Gastroesophageal sphincter (tissue), 4 donors: Measurements from ENCODE around the gene POU3F4. TPM values are rescaled to one million over a fixed set of nuclear protein-coding genes. Genes with fewer than 3 reads are reported as not detected.
A peak's percentile ranks its signal among the peaks of the same experiment; 100 is the strongest.

Experiments used
- ATAC-seq: fragments of 150-250 bp; one replicate; pipeline ENCODE4 v1.9.1; 2016; ENCODE audit warnings: mild to moderate bottlenecking, moderate library complexity
- H3K27ac ChIP-seq, 4 donors: fragments of 200-600 bp; sonication (generic) in 3 of 4; 1 replicate in 3 of 4; 2 replicates in 1 of 4; pipeline ENCODE4 v1.5.1; 2016 to 2019
- H3K27me3 ChIP-seq: fragments of 200-600 bp; sonication (generic); one replicate; pipeline ENCODE4 v1.5.1; 2019
- H3K36me3 ChIP-seq, 2 donors: fragments of 200-600 bp; sonication (generic); one replicate each; pipeline ENCODE4 v1.5.1; 2019; ENCODE audit warnings: control low read depth in 1 of 2
- H3K4me1 ChIP-seq, 3 donors: fragments of 200-600 bp; sonication (generic); 1 replicate in 2 of 3; 2 replicates in 1 of 3; pipeline ENCODE4 v1.5.1; 2016 to 2019; ENCODE audit warnings: control low read depth in 2 of 3
- H3K4me3 ChIP-seq, 2 donors: fragments of 200-600 bp; sonication (generic); one replicate each; pipeline ENCODE4 v1.5.1; 2019; ENCODE audit warnings: mild to moderate bottlenecking in 1 of 2, moderate library complexity in 1 of 2
- H3K9me3 ChIP-seq, 3 donors: fragments of 200-600 bp; sonication (generic); one replicate each; pipeline ENCODE4 v1.5.1; 2017 to 2019; ENCODE audit warnings: control low read depth in 2 of 3
- CTCF ChIP-seq, 4 experiments: fragments of 200-600 bp in 2 of 4; fragments of 450-650 bp in 2 of 4; sonication (generic) in 1 of 4; IDR thresholded peaks; one replicate each; pipeline ENCODE4 v1.5.1; 2017 to 2019; ENCODE audit warnings: antibody characterized with exemption in 4 of 4, mild to moderate bottlenecking in 2 of 4, moderate library complexity in 2 of 4
- EP300 ChIP-seq: sonication (generic); formaldehyde crosslinking; IDR thresholded peaks from one replicate; pipeline ENCODE4 v1.6.1; 2017; ENCODE audit warnings: antibody characterized with exemption, mild to moderate bottlenecking
- POLR2A ChIP-seq, 2 donors: fragments of 450-650 bp; IDR thresholded peaks; one replicate each; pipeline ENCODE4 v1.6.1; 2017; ENCODE audit warnings: antibody characterized with exemption in 2 of 2, mild to moderate bottlenecking in 2 of 2, moderate library complexity in 1 of 2
- POLR2AphosphoS5 ChIP-seq: sonication (generic); formaldehyde crosslinking; IDR thresholded peaks from one replicate; pipeline ENCODE4 v1.6.1; 2017; ENCODE audit warnings: antibody characterized with exemption
- WGBS, 2 donors: methylation state at CpG; one replicate each; pipeline ENCODE4 v1.1.5; 2018; ENCODE audit warnings: low coverage in 1 of 2; 5-methylcytosine and 5-hydroxymethylcytosine counted together
- total RNA-seq, 4 donors: library from RNA; depleted of rRNA; stranded (reverse); fragments of >200 nt; gene quantifications; one replicate each; pipeline ENCODE4 v1.1.0, GENCODE V29; 2016

POU3F4 gene
- not detected for total RNA-seq

- H3K9me3 ChIP-seq: no peaks in the 10 kb centered on the region
- no peak within 1 kb of the TSS for H3K27ac ChIP-seq
- no peaks in the 10 kb centered on the region for H3K36me3 ChIP-seq
- WGBS, 2 donors: 27% methylated on average over 4 of the region's 25 CpGs; no CpG with 5 or more reads in 1 of the 2 donors
- H3K27me3 ChIP-seq: peaks cover 88% of the 10 kb centered on the region
- peaks cover 0 to 17% (median 0%) of the 10 kb centered on the region in 3 donors for H3K4me1 ChIP-seq
- no peak for ATAC-seq
- peak within 1 kb of the TSS in 1 of 2 donors; percentile 10 for H3K4me3 ChIP-seq
- no peak for TF ChIP-seq CTCF (IDR thresholded peaks at IDR 0.05)
- no peak for TF ChIP-seq POLR2A (IDR thresholded peaks at IDR 0.05)
- TF ChIP-seq EP300: no peak
- no peak for TF ChIP-seq POLR2AphosphoS5
Observed at GRCh38 chrX:83508006-83508405, at the start of gene POU3F4. Gene POU3F4 (plus strand): TSS chrX:83508290. CDS start chrX:83508325, 35 bp downstream.

DNA sequence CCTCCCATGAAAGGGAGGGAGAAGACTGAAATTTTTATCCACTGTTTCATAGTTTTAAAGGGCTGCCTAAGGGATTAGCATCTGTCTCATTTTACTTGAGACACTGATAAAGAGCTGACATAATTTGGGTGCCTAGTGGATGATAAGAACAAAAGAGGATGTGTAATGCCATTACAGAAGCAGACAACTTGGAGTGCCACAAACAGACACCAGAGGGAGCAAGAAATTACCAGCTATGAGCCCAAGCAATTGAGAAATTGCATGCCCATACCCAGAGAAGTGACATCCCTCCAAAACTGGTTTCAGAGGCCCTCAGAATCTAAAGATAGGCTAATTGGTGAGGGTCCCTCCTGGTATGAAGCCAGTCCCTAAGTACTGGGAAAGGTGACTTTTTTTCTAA, 38.5 kb upstream of the POU3F4 start:
- TF ChIP-seq CTCF (IDR thresholded peaks at IDR 0.05) (peak in 1 of 4 experiments; percentile 34), POLR2AphosphoS5 (no peak), EP300 (no peak), POLR2A (IDR thresholded peaks at IDR 0.05) (no peak)
- H3K36me3 ChIP-seq: no peaks in the 10 kb centered on the region
- no peaks in the 10 kb centered on the region for H3K9me3 ChIP-seq
- no peaks in the 10 kb centered on the region for H3K4me1 ChIP-seq
- H3K4me3 ChIP-seq: no peak overlapping the region
- H3K27ac ChIP-seq: no peak overlapping the region
- no peak for ATAC-seq
- no peaks in the 10 kb centered on the region for H3K27me3 ChIP-seq

- WGBS, 2 donors: 18 to 43% methylated on average over 1 of the region's 2 CpGs
- no peak for TF ChIP-seq EP300
- TF ChIP-seq POLR2AphosphoS5: no peak
- TF ChIP-seq POLR2A (IDR thresholded peaks at IDR 0.05): no peak
- TF ChIP-seq CTCF (IDR thresholded peaks at IDR 0.05): no peak
- peaks cover 2% of the 10 kb centered on the region for H3K27me3 ChIP-seq
- H3K4me1 ChIP-seq: no peaks in the 10 kb centered on the region
- no peak overlapping the region for H3K27ac ChIP-seq
- H3K36me3 ChIP-seq: no peaks in the 10 kb centered on the region
- no peaks in the 10 kb centered on the region for H3K9me3 ChIP-seq
- no peak for ATAC-seq
- no peak overlapping the region for H3K4me3 ChIP-seq
Observed at GRCh38 chrX:83495898-83496297, 12.2 kb upstream of the POU3F4 start.

DNA sequence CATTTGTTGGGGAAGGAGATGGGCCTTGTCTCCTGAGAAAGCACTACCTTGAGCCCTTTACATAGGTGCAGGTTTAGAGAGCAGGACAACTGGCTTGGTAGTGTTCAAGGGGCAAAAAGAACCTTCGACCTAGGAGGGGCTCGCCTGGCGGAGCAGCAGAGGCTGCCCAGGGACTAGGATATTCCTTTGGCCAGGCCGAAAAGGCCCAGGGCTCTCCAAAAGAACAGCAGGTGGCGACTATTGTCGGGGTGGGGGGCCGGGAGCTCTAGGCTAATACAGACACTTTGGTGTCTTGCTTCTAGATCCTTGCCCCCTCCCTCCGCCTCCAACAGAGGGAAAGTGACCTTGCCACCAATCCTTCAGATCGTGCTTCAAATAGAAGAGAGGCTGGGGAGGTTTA, 7.1 kb upstream of the POU3F4 start:
- no peaks in the 10 kb centered on the region for H3K36me3 ChIP-seq
- no peak overlapping the region for H3K4me3 ChIP-seq
- ATAC-seq: no peak
- no peak for TF ChIP-seq POLR2A (IDR thresholded peaks at IDR 0.05)
- no peak for TF ChIP-seq POLR2AphosphoS5
- TF ChIP-seq EP300: no peak
- no peak for TF ChIP-seq CTCF (IDR thresholded peaks at IDR 0.05)
- H3K9me3 ChIP-seq: no peaks in the 10 kb centered on the region
- peaks cover 44% of the 10 kb centered on the region for H3K27me3 ChIP-seq
- H3K4me1 ChIP-seq: no peaks in the 10 kb centered on the region
- 0% methylated on average over 1 of the region's 9 CpGs; no CpG with 5 or more reads in 1 of the 2 donors for whole genome bisulfite sequencing, 2 donors
- no peak overlapping the region for H3K27ac ChIP-seq

DNA sequence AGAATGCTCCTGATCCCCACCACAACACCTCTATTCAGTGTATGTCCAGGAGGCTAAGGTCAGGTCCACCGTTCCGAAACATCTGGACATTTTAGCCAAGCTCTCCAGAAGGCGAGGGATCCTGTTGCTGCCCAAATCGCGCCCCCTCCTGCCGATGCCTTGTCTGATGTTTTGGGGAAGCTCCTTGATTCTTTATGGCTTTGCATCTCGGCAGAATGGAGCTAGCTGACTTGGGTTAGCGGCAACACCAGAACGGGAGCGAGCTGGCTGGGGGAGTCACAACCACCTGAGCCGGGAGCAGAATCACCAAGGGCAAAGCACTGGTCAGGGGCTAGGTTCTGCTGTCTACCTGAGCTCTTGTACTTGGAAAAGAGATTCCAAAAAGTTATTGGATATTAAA, 6.6 kb upstream of the POU3F4 start:
- H3K9me3 ChIP-seq: no peaks in the 10 kb centered on the region
- H3K4me3 ChIP-seq: no peak overlapping the region
- no peak for TF ChIP-seq POLR2A (IDR thresholded peaks at IDR 0.05)
- ATAC-seq: no peak
- H3K27me3 ChIP-seq: peaks cover 49% of the 10 kb centered on the region
- H3K36me3 ChIP-seq: no peaks in the 10 kb centered on the region
- H3K4me1 ChIP-seq: no peaks in the 10 kb centered on the region
- H3K27ac ChIP-seq: no peak overlapping the region
- WGBS, 2 donors: 0% methylated on average over 1 of the region's 11 CpGs; no CpG with 5 or more reads in 1 of the 2 donors
